Upper lobe of left lung (tissue), 6 donors: Measurements from ENCODE around the gene EVPL. TPM values are rescaled to one million over a fixed set of nuclear protein-coding genes. Genes with fewer than 3 reads are reported as not detected.
A peak's percentile ranks its signal among the peaks of the same experiment; 100 is the strongest.
"Not testable (repeated sequence)": the region's sequence is repeated elsewhere in the genome, so short reads cannot be mapped to it uniquely, and the experiment has no call there.

Experiments
- ATAC-seq, 2 donors: fragments of 200-7000 bp; cut with Tn5 transposase; one replicate each; pipeline ENCODE4 v1.9.1; 2022; ENCODE audit warnings: mild to moderate bottlenecking in 2 of 2, moderate library complexity in 2 of 2; ENCODE audit not compliant: low FRiP score in 2 of 2
- DNase-seq, 2 donors: peaks; one replicate each; pipeline ENCODE4 v3.0.0-alpha.2; 2019 to 2020
- H3K27ac ChIP-seq, 4 donors: fragments of 200-600 bp; sonication (generic); one replicate each; pipeline ENCODE4 v1.5.1; 2016 to 2019
- H3K27me3 ChIP-seq, 4 donors: fragments of 200-600 bp; sonication (generic); one replicate each; pipeline ENCODE4 v1.5.1; 2017 to 2019
- H3K36me3 ChIP-seq, 4 donors: fragments of 200-600 bp; sonication (generic); one replicate each; pipeline ENCODE4 v1.5.1; 2016 to 2019
- H3K4me1 ChIP-seq, 4 donors: fragments of 200-600 bp; sonication (generic); one replicate each; pipeline ENCODE4 v1.5.1; 2018 to 2019
- H3K4me3 ChIP-seq, 4 donors: fragments of 200-600 bp; sonication (generic); one replicate each; pipeline ENCODE4 v1.5.1; 2017 to 2019; ENCODE audit warnings: mild to moderate bottlenecking in 2 of 4, moderate library complexity in 1 of 4
- H3K9me3 ChIP-seq, 4 donors: fragments of 200-600 bp; sonication (generic); one replicate each; pipeline ENCODE4 v1.5.1; 2018 to 2019
- EP300 ChIP-seq, 4 donors: sonication (generic); formaldehyde crosslinking; IDR thresholded peaks; one replicate each; pipeline ENCODE4 v1.5.1; 2017; ENCODE audit warnings: antibody characterized with exemption in 4 of 4, control low read depth in 2 of 4
- POLR2A ChIP-seq, 4 donors: fragments of 450-650 bp; IDR thresholded peaks; one replicate each; pipeline ENCODE4 v1.5.1; 2016 to 2017; ENCODE audit warnings: antibody characterized with exemption in 4 of 4, mild to moderate bottlenecking in 2 of 4
- POLR2AphosphoS5 ChIP-seq, 2 donors: sonication (generic); formaldehyde crosslinking; IDR thresholded peaks; one replicate each; pipeline ENCODE4 v1.5.1; 2017; ENCODE audit warnings: antibody characterized with exemption in 2 of 2
- WGBS, 2 donors: methylation state at CpG; one replicate each; pipeline ENCODE4 v1.1.5; 2017 to 2018; 5-methylcytosine and 5-hydroxymethylcytosine counted together
- total RNA-seq, 6 donors: library from RNA; depleted of rRNA in 4 of 6; stranded (reverse); fragments of >200 nt in 4 of 6; gene quantifications; one replicate each; pipeline versions ENCODE4 v1.1.0 to v1.2.1, GENCODE V29; 2016 to 2021
- TF ChIP-seq, protein P1 (sequence below), 6 experiments: fragments of 450-650 bp in 4 of 6; fragments of 200-600 bp in 2 of 6; sonication (generic) in 2 of 6; IDR thresholded peaks; one replicate each; pipeline ENCODE4 v1.5.1; 2016 to 2019; ENCODE audit warnings: antibody characterized with exemption in 6 of 6
- donor health status: DM: no; HTN: no; CAD: no; lungs with moderate emphysema.
- donor health status: DM: no; HTN: yes; CAD: no; lungs with severe emphysema.

EVPL gene
- total RNA-seq, 6 donors from 2014 or later, result 47.5 to 142 (median 63.4) TPM

DNA sequence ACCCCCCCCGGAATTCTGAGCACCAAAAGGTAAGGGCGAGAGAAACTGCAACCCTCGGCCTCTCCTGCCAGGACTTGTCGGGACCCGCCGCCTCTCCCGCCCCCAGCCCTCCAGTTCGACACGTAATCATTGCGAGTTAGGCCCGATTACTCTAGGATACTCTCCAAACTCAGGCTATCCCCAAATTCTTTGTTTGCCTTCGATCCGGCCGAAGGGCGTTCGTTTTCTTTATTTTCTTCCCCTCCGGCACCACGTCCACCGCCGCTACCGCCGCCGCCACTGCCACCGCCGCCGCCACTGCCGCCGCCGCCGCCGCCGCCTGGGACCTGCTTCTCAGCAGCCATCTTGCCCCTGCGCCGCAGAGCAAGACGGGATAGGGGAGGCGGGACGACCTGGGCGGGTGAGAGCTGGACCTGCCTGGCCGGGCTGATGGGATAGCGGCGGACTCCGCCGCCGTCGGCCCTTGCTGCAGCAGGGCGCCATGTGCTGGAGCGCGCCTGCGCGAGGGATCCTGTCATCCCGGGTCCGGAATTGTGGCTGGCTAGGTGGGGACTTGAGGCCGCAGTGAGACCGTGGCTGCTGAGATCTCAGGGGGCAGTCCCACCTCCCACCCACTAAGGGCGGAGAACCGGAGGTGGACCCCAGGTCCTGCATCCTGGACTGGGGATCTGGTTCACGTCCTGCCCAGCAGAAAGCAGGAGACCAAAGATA is 45.2 kb upstream of the EVPL start, which contains the start of gene SRP68:
TSS of gene SRP68 (minus strand) at position 370 of the 711 bp plus-strand sequence. CDS start at position 344, 26 bp downstream.
- 1% methylated on average over 35 to 40 of the region's 57 CpGs for WGBS, 2 donors
- DNase-seq (peak; percentile 96), ATAC-seq (peak; percentile 97 to 99)
- peak within 1 kb of the TSS; percentile 55 to 92 (median 72) for H3K4me3 ChIP-seq
- TF ChIP-seq, protein P1, sequence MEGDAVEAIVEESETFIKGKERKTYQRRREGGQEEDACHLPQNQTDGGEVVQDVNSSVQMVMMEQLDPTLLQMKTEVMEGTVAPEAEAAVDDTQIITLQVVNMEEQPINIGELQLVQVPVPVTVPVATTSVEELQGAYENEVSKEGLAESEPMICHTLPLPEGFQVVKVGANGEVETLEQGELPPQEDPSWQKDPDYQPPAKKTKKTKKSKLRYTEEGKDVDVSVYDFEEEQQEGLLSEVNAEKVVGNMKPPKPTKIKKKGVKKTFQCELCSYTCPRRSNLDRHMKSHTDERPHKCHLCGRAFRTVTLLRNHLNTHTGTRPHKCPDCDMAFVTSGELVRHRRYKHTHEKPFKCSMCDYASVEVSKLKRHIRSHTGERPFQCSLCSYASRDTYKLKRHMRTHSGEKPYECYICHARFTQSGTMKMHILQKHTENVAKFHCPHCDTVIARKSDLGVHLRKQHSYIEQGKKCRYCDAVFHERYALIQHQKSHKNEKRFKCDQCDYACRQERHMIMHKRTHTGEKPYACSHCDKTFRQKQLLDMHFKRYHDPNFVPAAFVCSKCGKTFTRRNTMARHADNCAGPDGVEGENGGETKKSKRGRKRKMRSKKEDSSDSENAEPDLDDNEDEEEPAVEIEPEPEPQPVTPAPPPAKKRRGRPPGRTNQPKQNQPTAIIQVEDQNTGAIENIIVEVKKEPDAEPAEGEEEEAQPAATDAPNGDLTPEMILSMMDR (IDR thresholded peaks at IDR 0.05), result peak in 1 of 6 experiments; percentile 28
- TF ChIP-seq POLR2A (IDR thresholded peaks at IDR 0.05) (peak in 3 of 4 donors; percentile 47 to 82 (median 78)), EP300 (IDR thresholded peaks at IDR 0.05) (no peak), POLR2AphosphoS5 (IDR thresholded peaks at IDR 0.05) (peak; percentile 77 to 87)
- peak within 1 kb of the TSS; percentile 71 to 89 (median 76) for H3K27ac ChIP-seq
- peaks cover 0 to 40% (median 35%) of the 10 kb centered on the region in 4 donors for H3K27me3 ChIP-seq
- peaks cover 8 to 27% (median 17%) of the 10 kb centered on the region in 4 donors for H3K36me3 ChIP-seq
- no peaks in the 10 kb centered on the region for H3K9me3 ChIP-seq
- H3K4me1 ChIP-seq, result peaks cover 49 to 65% (median 52%) of the 10 kb centered on the region in 4 donors

DNA sequence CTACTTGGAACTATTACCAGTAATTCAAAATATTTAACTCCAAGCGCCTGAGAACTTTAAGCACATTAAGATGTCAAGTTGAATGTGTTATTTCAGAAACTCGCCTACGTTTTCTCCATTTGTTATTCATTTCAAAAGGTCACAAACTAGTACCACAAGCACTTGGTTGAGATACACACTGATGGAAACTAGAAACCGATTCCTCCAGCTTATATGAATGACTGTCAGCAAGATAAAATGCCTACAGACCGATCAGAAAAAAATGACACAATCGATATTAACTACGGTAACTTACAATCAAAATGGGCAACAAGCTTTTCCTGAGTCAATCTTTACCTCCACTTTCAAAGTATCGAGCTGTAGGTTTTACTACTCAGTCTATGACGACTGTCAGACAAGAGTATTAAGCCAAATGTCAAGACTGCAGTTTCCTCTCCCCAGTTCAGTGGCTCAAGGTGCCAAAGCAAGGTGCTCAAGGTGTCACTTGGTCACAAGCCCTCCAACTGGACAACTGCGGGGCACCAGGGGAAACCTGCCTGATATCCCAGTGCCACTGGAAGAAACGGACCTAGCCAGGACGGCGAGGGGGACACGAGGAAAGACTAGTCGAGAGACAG is 44.5 kb upstream of the EVPL start:
- H3K36me3 ChIP-seq, result peaks cover 8 to 33% (median 24%) of the 10 kb centered on the region in 4 donors
- H3K9me3 ChIP-seq, result no peaks in the 10 kb centered on the region
- peaks cover 0 to 33% (median 29%) of the 10 kb centered on the region in 4 donors for H3K27me3 ChIP-seq
- H3K27ac ChIP-seq, result peak overlapping the region; percentile 71 to 89 (median 76)
- peak overlapping the region; percentile 55 to 92 (median 72) for H3K4me3 ChIP-seq
- TF ChIP-seq POLR2AphosphoS5 (IDR thresholded peaks at IDR 0.05), result no peak
- no peak for TF ChIP-seq EP300 (IDR thresholded peaks at IDR 0.05)
- no peak for TF ChIP-seq POLR2A (IDR thresholded peaks at IDR 0.05)
- TF ChIP-seq, protein P1 (IDR thresholded peaks at IDR 0.05), result no peak
- WGBS, 2 donors, result 18 to 24% methylated on average over 9 to 13 of the region's 15 CpGs
- H3K4me1 ChIP-seq, result peaks cover 42 to 58% (median 46%) of the 10 kb centered on the region in 4 donors
- ATAC-seq (no peak), DNase-seq (no peak)

DNA sequence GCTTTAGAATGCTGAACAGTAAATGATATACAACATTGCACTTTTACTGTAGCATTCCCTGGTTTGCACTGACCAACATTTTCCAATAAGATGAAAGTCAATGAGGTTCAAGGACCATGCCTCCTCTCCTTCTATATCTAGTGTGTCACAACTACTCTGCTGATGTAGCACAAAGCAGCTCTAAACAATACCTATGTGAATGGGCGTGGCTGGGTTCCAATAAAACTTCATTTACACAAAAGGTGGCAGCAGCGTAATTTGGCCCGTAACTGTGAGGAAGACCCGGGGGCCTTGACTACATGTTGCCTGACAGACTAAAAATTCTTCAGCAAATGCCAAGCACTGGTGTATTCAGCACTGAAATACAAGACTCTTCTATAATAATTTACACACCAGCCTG is 38.7 kb upstream of the EVPL start:
- Histone ChIP-seq H3K27ac (no peak overlapping the region), H3K4me3 (no peak overlapping the region), H3K36me3 (peaks cover 50 to 90% (median 75%) of the 10 kb centered on the region in 4 donors), H3K4me1 (peaks cover 6 to 12% (median 7%) of the 10 kb centered on the region in 4 donors), H3K9me3 (no peaks in the 10 kb centered on the region), H3K27me3 (no peaks in the 10 kb centered on the region)
- DNase-seq (no peak), ATAC-seq (no peak)
- WGBS, 2 donors, result 90 to 100% methylated on average over 4 of the region's 4 CpGs
- TF ChIP-seq POLR2A (IDR thresholded peaks at IDR 0.05) (no peak), EP300 (IDR thresholded peaks at IDR 0.05) (no peak), POLR2AphosphoS5 (IDR thresholded peaks at IDR 0.05) (no peak)
- TF ChIP-seq, protein P1 (IDR thresholded peaks at IDR 0.05), result no peak

DNA sequence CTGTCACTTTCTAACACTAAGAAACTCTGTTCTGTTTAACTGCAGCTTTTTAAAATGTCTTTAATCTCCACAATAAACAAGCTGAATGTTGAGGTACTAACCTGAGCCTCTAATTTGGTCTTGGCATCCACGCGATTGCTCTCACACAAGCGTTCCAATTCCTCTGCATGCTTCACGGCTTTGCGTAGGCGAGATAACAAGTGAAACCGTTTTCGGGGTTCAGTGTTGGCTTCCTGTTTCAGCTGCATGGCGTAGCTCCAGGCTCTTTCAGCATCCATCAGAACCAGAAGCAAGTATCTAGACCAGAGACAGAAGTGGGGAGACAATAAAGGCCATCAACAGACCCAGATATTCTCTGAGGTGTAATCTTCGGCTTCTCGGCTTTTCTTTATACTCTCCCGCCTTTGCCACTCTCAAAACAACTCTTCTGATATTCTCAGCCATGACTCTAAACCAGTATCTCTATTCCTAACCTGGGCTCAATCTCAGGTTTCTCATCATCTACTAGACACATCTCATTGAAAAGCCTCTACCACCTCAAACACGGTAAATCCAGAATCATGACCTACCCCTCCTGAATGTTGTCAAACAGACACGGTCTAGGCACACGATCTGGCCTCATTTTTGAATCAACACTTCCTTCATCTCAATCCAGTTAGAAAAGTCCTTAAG is 36.9 kb upstream of the EVPL start:
- ATAC-seq, result no peak
- DNase-seq, result no peak
- Histone ChIP-seq H3K27ac (no peak overlapping the region), H3K4me1 (no peaks in the 10 kb centered on the region), H3K9me3 (no peaks in the 10 kb centered on the region), H3K36me3 (peaks cover 64 to 98% (median 89%) of the 10 kb centered on the region in 4 donors), H3K27me3 (no peaks in the 10 kb centered on the region), H3K4me3 (no peak overlapping the region)
- 83 to 90% methylated on average over 15 of the region's 15 CpGs for WGBS, 2 donors
- no peak for TF ChIP-seq POLR2A (IDR thresholded peaks at IDR 0.05)
- TF ChIP-seq POLR2AphosphoS5 (IDR thresholded peaks at IDR 0.05), result no peak

DNA sequence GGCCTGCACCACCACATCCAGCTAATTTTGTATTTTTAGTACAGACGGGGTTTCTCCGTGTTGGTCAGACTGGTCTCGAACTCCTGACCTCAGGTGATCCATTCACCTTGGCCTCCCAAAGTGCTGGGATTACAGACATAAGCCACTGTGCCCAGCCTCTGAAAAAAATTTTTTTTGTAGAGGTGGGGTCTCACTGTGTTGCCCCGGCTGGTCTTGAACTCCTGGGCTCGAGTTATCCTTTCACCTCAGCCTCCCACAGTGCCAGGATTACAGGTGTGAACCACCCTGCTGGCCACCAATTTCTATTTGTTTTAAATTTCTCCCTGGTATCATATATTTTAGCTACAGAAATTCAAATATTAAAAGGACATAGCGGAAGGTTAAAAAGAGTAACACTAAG is 31.2 kb upstream of the EVPL start:
- Histone ChIP-seq H3K36me3 (peaks cover 60 to 98% (median 74%) of the 10 kb centered on the region in 4 donors), H3K4me1 (peaks cover 0 to 12% (median 4%) of the 10 kb centered on the region in 4 donors)
- H3K9me3 ChIP-seq, DNase-seq, H3K27ac ChIP-seq, ATAC-seq, H3K27me3 ChIP-seq, H3K4me3 ChIP-seq: not testable (repeated sequence)
- WGBS, 2 donors, result 92 to 94% methylated on average over 6 of the region's 6 CpGs
